Measurements from ENCODE around the gene MDK.

DNA sequence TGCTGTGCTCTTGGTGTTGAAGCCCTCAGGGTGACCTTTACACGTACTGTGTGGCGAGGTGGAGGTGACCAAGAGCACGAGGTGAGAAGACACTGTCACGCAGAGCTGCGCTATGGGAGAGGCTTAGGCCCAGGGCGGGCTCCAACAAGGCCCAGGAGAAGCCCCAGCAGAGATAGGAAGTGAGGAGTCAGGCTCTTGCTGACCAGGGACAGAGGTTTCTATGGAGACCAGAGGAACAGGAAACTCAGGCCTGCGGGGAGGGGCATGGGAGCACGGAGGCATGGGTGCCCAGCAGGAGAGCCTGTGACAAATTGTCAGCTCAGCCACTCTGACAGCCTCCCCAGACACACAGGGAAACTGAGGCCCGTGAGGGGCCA, 18.4 kb upstream of the MDK start:
- no peak for TF ChIP-seq EZH2 (IDR thresholded peaks at IDR 0.05; ENCODE audit: low read depth)
- no peak for TF ChIP-seq CTCF (conservative IDR thresholded peaks at IDR 0.05)
